ENCODE results near the gene ABCB8. TPM values are rescaled to one million over a fixed set of nuclear protein-coding genes. Genes with fewer than 3 reads are reported as not detected.
A peak's percentile ranks its signal among the peaks of the same experiment; 100 is the strongest.

The ABCB8 gene
- polyA plus RNA-seq, 1 donor, result 19.9 TPM

GRCh38 chr7:151058781-151059366, 30.6 kb downstream of the ABCB8 start:
- no peak for DNase-seq

GRCh38 chr7:151059367-151060112, 31.3 kb downstream of the ABCB8 start, which contains the start of gene SLC4A2:
TSS of gene SLC4A2 (plus strand) at chr7:151059589. CDS start at chr7:151061988, 2,399 bp downstream.
- peak; percentile 93 for DNase-seq

- no peak for DNase-seq
These were observed 31.8 kb downstream of the ABCB8 start for GRCh38 chr7:151060113-151060415.

GRCh38 chr7:151060416-151061212, 32.4 kb downstream of the ABCB8 start:
- no peak for DNase-seq

GRCh38 chr7:151061213-151062110, 33.2 kb downstream of the ABCB8 start:
- no peak for DNase-seq

GRCh38 chr7:151062111-151062398, 33.8 kb downstream of the ABCB8 start:
- DNase-seq, result no peak

- no peak for DNase-seq
These were observed 34.4 kb downstream of the ABCB8 start for GRCh38 chr7:151062399-151063211.

- no peak for DNase-seq
These were observed 34.9 kb downstream of the ABCB8 start for GRCh38 chr7:151063212-151063561.

- DNase-seq, result no peak
These were observed 36.2 kb downstream of the ABCB8 start for GRCh38 chr7:151064454-151064853.

GRCh38 chr7:151064993-151065392, 36.7 kb downstream of the ABCB8 start:
- no peak for DNase-seq

- no peak for DNase-seq
These were observed 37.3 kb downstream of the ABCB8 start for GRCh38 chr7:151065516-151065915.

GRCh38 chr7:151066273-151066974, 38.2 kb downstream of the ABCB8 start:
- DNase-seq, result no peak

GRCh38 chr7:151068069-151068773, 40.0 kb downstream of the ABCB8 start:
- DNase-seq, result no peak

- DNase-seq, result no peak
These were observed 41.8 kb downstream of the ABCB8 start for GRCh38 chr7:151069841-151070573.

GRCh38 chr7:151070574-151070960, 42.3 kb downstream of the ABCB8 start:
- DNase-seq, result no peak

- no peak for DNase-seq
These were observed 43.0 kb downstream of the ABCB8 start for GRCh38 chr7:151071032-151071866.

- no peak for DNase-seq
These were observed 45.7 kb downstream of the ABCB8 start for GRCh38 chr7:151073990-151074389.

- DNase-seq, result no peak
These were observed 46.8 kb downstream of the ABCB8 start for GRCh38 chr7:151074817-151075661.

Measured in hindlimb muscle (tissue), 1 donor.